Prostate gland (tissue), 2 donors: ENCODE data around the gene PDE9A.

Source experiments
- CTCF ChIP-seq, 4 experiments: fragments of 200-600 bp in 2 of 4; fragments of 450-650 bp in 2 of 4; sonication (generic) in 2 of 4; IDR thresholded peaks; 1 replicate in 3 of 4; 2 replicates in 1 of 4; pipeline ENCODE4 v1.5.1; 2016 to 2019; ENCODE audit warnings: antibody characterized with exemption in 4 of 4, mild to moderate bottlenecking in 2 of 4, moderate library complexity in 2 of 4
- POLR2A ChIP-seq: fragments of 450-650 bp; IDR thresholded peaks from one replicate; pipeline ENCODE4 v1.6.1; 2016; ENCODE audit warnings: antibody characterized with exemption, mild to moderate bottlenecking
- POLR2AphosphoS5 ChIP-seq: sonication (generic); formaldehyde crosslinking; IDR thresholded peaks from one replicate; pipeline ENCODE4 v1.6.1; 2017; ENCODE audit warnings: antibody characterized with exemption

- no peak for TF ChIP-seq POLR2A
- TF ChIP-seq CTCF (IDR thresholded peaks at IDR 0.05), result no peak
- no peak for TF ChIP-seq POLR2AphosphoS5
These were observed 51.9 kb downstream of the PDE9A start for GRCh38 chr21:42705346-42705745.
